SKM-1 treated with dmso at 0.1 percent for 144 hours (cell line): ENCODE data around the gene PAPPA2.
A peak's percentile ranks its signal among the peaks of the same experiment; 100 is the strongest.
"Not testable (repeated sequence)": the region's sequence is repeated elsewhere in the genome, so short reads cannot be mapped to it uniquely, and the experiment has no call there.

Experiments
- DNase-seq: peaks from one replicate; lab custom pipeline; 2025; ENCODE audit not compliant: unreplicated experiment; lab: John Stamatoyannopoulos, UW

The PAPPA2 gene

GRCh38 chr1:176546825-176547224 lies 83.8 kb downstream of the PAPPA2 start:
- no peak for DNase-seq

GRCh38 chr1:176551146-176551545 lies 88.2 kb downstream of the PAPPA2 start:
- no peak for DNase-seq

GRCh38 chr1:176552217-176552991 lies 89.4 kb downstream of the PAPPA2 start:
- no peak for DNase-seq

- DNase-seq = no peak
Observed at GRCh38 chr1:176552999-176553398, 90.0 kb downstream of the PAPPA2 start.

- no peak for DNase-seq
Observed at GRCh38 chr1:176556288-176556687, 93.3 kb downstream of the PAPPA2 start.

GRCh38 chr1:176557543-176558258 lies 94.7 kb downstream of the PAPPA2 start:
- DNase-seq = no peak

GRCh38 chr1:176558561-176558960 lies 95.6 kb downstream of the PAPPA2 start:
- no peak for DNase-seq

GRCh38 chr1:176559474-176559873 lies 96.5 kb downstream of the PAPPA2 start:
- no peak for DNase-seq

GRCh38 chr1:176559878-176560277 lies 96.9 kb downstream of the PAPPA2 start:
- DNase-seq = peak; percentile 38

- no peak for DNase-seq
Observed at GRCh38 chr1:176560681-176561080, 97.7 kb downstream of the PAPPA2 start.

- DNase-seq = not testable (repeated sequence)
Observed at GRCh38 chr1:176561761-176562160, 98.8 kb downstream of the PAPPA2 start.

- no peak for DNase-seq
Observed at GRCh38 chr1:176566004-176566975, 103.3 kb downstream of the PAPPA2 start.

GRCh38 chr1:176567190-176567794 lies 104.3 kb downstream of the PAPPA2 start:
- no peak for DNase-seq

- DNase-seq = no peak
Observed at GRCh38 chr1:176568185-176568584, 105.2 kb downstream of the PAPPA2 start.

- DNase-seq = no peak
Observed at GRCh38 chr1:176574756-176575155, 111.8 kb downstream of the PAPPA2 start.

GRCh38 chr1:176575991-176576390 lies 113.0 kb downstream of the PAPPA2 start:
- DNase-seq = no peak

- DNase-seq = no peak
Observed at GRCh38 chr1:176576670-176577069, 113.7 kb downstream of the PAPPA2 start.

- no peak for DNase-seq
Observed at GRCh38 chr1:176577646-176578197, 114.7 kb downstream of the PAPPA2 start.

- DNase-seq = no peak
Observed at GRCh38 chr1:176579087-176579486, 116.1 kb downstream of the PAPPA2 start.

GRCh38 chr1:176595217-176595616 lies 132.2 kb downstream of the PAPPA2 start:
- DNase-seq = no peak

- DNase-seq = no peak
Observed at GRCh38 chr1:176601348-176601747, 138.4 kb downstream of the PAPPA2 start.
